Upper lobe of right lung (tissue), 1 donor: ENCODE measurements around the gene PPP1R14C. TPM values are rescaled to one million over a fixed set of nuclear protein-coding genes. Genes with fewer than 3 reads are reported as not detected.

Experiments
- ATAC-seq: fragments of 200-7000 bp; cut with Tn5 transposase; one replicate; pipeline ENCODE4 v1.9.1; 2020; ENCODE audit warnings: mild to moderate bottlenecking, moderate library complexity
- DNase-seq: peaks from one replicate; pipeline ENCODE4 v3.0.0-alpha.2; 2020
- H3K27ac ChIP-seq: fragments of 200-600 bp; one replicate; pipeline ENCODE4 v1.8.0; 2022
- H3K27me3 ChIP-seq: fragments of 200-600 bp; one replicate; pipeline ENCODE4 v1.8.0; 2022; ENCODE audit warnings: mild to moderate bottlenecking
- H3K36me3 ChIP-seq: fragments of 200-600 bp; one replicate; pipeline ENCODE4 v1.8.0; 2022
- H3K4me1 ChIP-seq: fragments of 200-600 bp; one replicate; pipeline ENCODE4 v1.8.0; 2022
- H3K4me3 ChIP-seq: fragments of 200-600 bp; one replicate; pipeline ENCODE4 v1.8.0; 2022; ENCODE audit warnings: mild to moderate bottlenecking
- H3K9me3 ChIP-seq: fragments of 200-600 bp; one replicate; pipeline ENCODE4 v1.8.0; 2022
- intact Hi-C: fragments of 100-400 bp; cut with DNase I; formaldehyde crosslinking; loops from one replicate; pipeline ENCODE4 v1.11.0; 2022
- total RNA-seq: library from RNA; stranded (reverse); fragmentation: NEBNext Ultra II Directional; extraction: Animal tissue kit (Norgen Biotek cat#: 25700); gene quantifications from one replicate; pipeline ENCODE4 v1.2.1, GENCODE V29; 2021
- TF ChIP-seq, protein P1 (sequence below): fragments of 200-600 bp; IDR thresholded peaks from one replicate; pipeline ENCODE4 v1.8.0; 2022; ENCODE audit warnings: antibody characterized with exemption
- donor health status: DM: no; HTN: yes; CAD: no; lungs with severe emphysema.

Gene PPP1R14C
- total RNA-seq, 1 donor from 2014 or later = 10.0 TPM

- no peak for DNase-seq
- no peak for ATAC-seq
- intact Hi-C loops = no loop called here
- H3K4me3 ChIP-seq = no peak overlapping the region
- no peak overlapping the region for H3K27ac ChIP-seq
- no peaks in the 10 kb centered on the region for H3K36me3 ChIP-seq
- H3K27me3 ChIP-seq = no peaks in the 10 kb centered on the region
- H3K4me1 ChIP-seq = peaks cover 7% of the 10 kb centered on the region
- TF ChIP-seq, protein P1, sequence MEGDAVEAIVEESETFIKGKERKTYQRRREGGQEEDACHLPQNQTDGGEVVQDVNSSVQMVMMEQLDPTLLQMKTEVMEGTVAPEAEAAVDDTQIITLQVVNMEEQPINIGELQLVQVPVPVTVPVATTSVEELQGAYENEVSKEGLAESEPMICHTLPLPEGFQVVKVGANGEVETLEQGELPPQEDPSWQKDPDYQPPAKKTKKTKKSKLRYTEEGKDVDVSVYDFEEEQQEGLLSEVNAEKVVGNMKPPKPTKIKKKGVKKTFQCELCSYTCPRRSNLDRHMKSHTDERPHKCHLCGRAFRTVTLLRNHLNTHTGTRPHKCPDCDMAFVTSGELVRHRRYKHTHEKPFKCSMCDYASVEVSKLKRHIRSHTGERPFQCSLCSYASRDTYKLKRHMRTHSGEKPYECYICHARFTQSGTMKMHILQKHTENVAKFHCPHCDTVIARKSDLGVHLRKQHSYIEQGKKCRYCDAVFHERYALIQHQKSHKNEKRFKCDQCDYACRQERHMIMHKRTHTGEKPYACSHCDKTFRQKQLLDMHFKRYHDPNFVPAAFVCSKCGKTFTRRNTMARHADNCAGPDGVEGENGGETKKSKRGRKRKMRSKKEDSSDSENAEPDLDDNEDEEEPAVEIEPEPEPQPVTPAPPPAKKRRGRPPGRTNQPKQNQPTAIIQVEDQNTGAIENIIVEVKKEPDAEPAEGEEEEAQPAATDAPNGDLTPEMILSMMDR = no peak
- H3K9me3 ChIP-seq = no peaks in the 10 kb centered on the region
Observed at GRCh38 chr6:150208611-150209352, 65.9 kb downstream of the PPP1R14C start.

DNA sequence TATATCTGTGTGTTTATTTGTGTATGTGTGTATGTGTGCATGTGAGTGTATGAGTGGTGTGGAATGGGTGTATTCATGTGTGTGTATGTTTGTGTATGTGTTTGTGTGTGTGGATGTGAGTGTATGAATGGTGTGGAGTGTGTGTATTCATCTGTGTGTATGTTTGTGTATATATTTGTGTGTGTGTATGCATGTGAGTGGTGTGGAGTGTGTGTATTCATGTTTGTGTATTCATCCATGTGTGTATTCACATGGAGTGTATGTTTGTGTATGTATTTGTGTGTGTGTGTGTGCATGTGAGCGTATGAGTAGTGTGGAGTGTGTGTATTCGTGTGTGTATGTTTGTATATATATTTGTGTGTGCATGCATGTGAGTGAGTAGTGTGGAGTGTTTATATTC, 66.6 kb downstream of the PPP1R14C start:
- TF ChIP-seq, protein P1 = no peak
- Histone ChIP-seq H3K36me3 (no peaks in the 10 kb centered on the region), H3K27ac (no peak overlapping the region), H3K27me3 (no peaks in the 10 kb centered on the region), H3K9me3 (no peaks in the 10 kb centered on the region), H3K4me1 (peaks cover 7% of the 10 kb centered on the region), H3K4me3 (no peak overlapping the region)
- no peak for DNase-seq
- ATAC-seq = no peak
- intact Hi-C loops = no loop called here

DNA sequence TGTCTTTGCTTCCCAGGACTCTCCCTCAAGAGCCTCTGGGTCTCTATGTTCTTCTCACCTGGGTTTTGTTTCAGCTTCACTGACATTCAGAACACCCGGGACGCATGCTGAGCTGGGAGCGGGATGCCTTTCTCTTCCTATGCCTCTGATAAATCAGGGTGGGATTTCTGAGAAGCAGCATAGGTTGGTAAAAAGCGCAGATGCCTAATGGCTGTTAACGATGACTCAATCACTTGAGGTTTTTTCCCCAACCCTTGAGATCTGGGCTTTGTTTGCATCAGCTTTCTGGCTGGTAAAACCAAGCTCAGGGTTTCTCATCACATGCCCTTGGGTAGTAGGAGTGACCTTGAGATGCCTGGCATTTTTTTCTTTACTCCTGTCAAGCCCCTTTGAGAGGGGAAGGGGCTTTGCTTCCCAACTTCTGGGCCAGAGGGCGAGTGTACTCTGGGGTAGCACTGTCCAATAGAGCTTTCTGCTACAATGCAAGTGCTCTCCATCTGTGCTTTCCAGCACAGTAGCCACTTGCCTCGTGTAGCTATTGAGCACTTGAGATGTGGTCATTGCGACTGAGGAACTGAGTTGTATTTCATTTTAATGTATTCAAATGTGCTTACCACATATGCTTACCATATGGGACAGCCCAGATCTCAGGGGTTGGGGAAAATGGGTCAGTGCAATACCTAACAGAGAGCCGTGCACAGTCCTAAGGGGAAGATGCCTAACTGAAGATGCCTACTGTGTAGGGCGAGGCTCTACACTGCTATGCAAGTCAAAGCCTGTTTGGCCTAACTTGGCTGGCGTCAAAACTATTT, 69.1 kb downstream of the PPP1R14C start:
- H3K36me3 ChIP-seq = no peaks in the 10 kb centered on the region
- H3K9me3 ChIP-seq = no peaks in the 10 kb centered on the region
- TF ChIP-seq, protein P1 = no peak
- no peak overlapping the region for H3K27ac ChIP-seq
- DNase-seq (no peak), ATAC-seq (peak; percentile 60)
- no peaks in the 10 kb centered on the region for H3K27me3 ChIP-seq
- H3K4me3 ChIP-seq = no peak overlapping the region
- peaks cover 7% of the 10 kb centered on the region for H3K4me1 ChIP-seq
- intact Hi-C loops = no loop called here

GRCh38 chr6:150212778-150213177, 69.9 kb downstream of the PPP1R14C start:
- H3K9me3 ChIP-seq = no peaks in the 10 kb centered on the region
- H3K4me1 ChIP-seq = peaks cover 7% of the 10 kb centered on the region
- H3K27ac ChIP-seq = no peak overlapping the region
- TF ChIP-seq, protein P1 = no peak
- DNase-seq = no peak
- no peak for ATAC-seq
- no peaks in the 10 kb centered on the region for H3K27me3 ChIP-seq
- no peaks in the 10 kb centered on the region for H3K36me3 ChIP-seq
- H3K4me3 ChIP-seq = no peak overlapping the region
- intact Hi-C loops = no loop called here

DNA sequence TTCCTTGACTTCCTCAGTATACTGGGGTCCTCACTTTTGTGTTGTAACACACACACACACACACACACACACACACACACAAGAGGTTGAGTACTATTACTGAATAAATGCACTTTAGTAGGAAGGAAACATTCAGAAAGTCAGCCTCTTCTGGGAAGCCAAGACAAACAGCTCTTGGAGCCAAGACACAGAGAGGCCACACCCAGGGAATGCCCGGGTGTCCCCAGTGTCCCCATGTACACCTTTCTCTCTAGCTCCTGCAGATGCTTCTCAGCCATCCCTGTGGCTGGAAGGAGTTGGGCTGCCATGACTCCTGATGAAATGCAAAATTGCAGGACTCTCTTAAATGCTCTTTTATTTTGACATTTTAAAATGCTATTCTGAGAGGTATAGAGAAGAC, 70.5 kb downstream of the PPP1R14C start:
- no peaks in the 10 kb centered on the region for H3K9me3 ChIP-seq
- TF ChIP-seq, protein P1 = no peak
- no peak for ATAC-seq
- intact Hi-C loops = no loop called here
- DNase-seq = no peak
- no peaks in the 10 kb centered on the region for H3K27me3 ChIP-seq
- peaks cover 7% of the 10 kb centered on the region for H3K4me1 ChIP-seq
- H3K4me3 ChIP-seq = no peak overlapping the region
- no peaks in the 10 kb centered on the region for H3K36me3 ChIP-seq
- H3K27ac ChIP-seq = no peak overlapping the region
